HK-2 (cell line): ENCODE data around the gene SORL1.
"Not testable (repeated sequence)": the region's sequence is repeated elsewhere in the genome, so short reads cannot be mapped to it uniquely, and the experiment has no call there.

ENCODE experiments used
- DNase-seq: peaks from one replicate; pipeline ENCODE4 v3.0.0-alpha.2; 2018; ENCODE audit not compliant: unreplicated experiment

The SORL1 gene

DNA sequence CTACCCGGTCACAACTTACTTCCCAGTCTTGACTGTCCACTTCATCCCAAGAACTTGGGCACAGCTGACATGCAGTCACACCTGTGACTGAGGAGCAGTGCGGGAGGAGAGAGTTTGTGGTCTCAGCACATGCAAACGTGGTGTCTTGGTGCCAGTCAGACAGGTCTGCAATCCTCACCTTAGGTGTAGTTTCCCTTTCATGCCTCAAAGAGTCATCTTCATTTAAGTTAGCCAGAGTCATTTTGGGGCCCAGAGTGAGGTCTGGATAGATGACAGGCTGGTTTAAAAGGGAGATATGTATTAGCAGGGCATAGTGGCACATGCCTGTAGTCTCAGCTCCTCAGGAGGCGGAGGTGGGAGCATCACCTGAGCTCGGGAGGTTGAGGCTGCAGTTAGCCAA lies 109.1 kb downstream of the SORL1 start:
- DNase-seq = no peak

DNA sequence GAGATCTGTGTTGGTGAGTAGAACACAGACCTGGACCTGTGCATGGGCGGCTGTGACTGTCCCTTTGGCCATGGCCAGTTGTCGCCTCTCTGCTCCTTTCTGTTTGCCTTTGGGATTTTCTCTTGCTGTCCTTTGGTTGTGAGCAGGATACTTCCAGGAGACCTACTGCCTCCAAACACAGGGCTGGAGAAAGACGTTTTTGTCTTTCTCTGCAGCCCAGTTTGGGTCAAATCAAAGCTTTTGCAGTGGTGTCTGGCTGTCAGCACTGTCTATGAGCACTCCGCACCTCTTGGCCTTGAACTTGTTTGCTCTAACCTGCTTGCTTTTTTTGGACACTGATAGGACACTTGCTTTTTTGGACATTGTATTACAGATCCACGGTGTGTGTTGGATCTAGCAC lies 109.6 kb downstream of the SORL1 start:
- no peak for DNase-seq

GRCh38 chr11:121563003-121563402 lies 110.9 kb downstream of the SORL1 start:
- DNase-seq = no peak

DNA sequence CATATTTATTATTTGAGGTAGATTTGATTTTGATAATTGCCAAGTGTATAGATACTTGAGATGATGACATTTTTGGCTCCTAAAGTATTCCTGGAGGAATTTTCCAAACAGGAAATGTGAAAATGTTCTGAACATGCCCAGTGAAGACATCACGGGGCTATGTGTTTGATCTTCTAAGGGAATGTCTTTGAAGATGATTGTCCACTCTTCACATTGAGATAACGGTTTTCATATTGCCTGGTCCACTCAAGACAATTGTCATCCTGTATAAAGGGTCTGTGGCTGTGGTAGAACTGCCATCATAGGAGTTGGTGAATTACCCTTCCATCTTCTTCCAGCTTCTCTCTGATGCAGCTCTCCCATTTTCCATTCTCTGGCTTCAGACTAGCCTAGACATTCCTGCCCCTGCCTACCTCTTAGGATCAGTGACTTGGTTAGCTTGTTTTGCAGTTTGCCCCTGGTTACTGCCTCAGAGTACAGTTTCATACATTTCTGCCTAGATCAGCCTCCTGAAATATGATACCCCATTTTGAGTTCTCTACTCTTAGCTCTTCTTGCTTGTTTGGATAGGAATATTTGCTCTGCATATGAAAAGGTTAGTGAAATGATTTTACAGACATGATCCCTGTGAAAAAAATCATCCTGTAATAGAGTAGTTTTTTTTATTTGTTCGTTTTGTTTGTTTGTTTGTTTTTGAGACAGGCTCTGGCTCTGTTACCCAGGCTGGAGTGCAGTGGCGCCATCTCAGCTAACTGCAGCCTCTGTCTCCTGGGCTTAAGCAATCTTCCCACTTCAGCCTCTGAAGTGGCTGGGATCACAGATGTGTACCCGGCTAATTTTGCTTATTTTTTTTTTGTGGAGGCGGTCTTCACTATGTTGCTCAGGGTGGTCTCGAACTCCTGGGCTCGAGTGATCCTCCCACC lies 112.0 kb downstream of the SORL1 start:
- no peak for DNase-seq

DNA sequence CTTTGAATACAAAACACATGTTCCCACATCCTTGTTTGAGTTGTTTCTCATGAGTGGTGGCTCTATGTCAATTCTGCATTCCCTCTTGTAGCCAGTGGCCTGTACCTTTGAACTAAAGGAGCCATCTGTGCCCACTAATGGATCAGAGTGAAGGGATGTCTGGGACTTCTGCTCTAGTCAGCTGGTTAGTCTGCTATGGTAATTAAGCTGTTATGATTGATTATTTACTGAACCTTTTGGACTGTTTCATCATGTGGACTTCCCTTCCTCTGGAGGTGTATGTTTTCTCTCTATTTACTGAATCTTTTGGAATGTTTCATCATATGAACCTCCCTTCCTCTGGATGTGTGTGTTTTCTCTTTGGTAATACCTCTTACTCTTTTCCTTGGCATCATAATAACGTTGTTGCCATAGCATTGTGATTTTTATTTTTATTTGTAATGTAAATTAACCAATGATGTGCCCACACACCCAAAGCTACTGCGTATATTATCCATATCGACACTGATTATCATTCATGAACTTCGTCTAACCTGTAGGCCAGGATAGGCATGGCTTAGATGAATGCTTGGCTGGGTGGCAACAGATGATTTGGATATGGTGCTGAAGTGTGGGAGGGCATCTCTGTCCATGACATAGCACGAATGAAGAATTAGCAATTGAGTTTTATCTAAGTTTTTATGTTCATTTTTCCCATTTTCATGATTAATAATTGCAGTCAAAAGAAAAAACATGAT lies 113.0 kb downstream of the SORL1 start:
- no peak for DNase-seq

DNA sequence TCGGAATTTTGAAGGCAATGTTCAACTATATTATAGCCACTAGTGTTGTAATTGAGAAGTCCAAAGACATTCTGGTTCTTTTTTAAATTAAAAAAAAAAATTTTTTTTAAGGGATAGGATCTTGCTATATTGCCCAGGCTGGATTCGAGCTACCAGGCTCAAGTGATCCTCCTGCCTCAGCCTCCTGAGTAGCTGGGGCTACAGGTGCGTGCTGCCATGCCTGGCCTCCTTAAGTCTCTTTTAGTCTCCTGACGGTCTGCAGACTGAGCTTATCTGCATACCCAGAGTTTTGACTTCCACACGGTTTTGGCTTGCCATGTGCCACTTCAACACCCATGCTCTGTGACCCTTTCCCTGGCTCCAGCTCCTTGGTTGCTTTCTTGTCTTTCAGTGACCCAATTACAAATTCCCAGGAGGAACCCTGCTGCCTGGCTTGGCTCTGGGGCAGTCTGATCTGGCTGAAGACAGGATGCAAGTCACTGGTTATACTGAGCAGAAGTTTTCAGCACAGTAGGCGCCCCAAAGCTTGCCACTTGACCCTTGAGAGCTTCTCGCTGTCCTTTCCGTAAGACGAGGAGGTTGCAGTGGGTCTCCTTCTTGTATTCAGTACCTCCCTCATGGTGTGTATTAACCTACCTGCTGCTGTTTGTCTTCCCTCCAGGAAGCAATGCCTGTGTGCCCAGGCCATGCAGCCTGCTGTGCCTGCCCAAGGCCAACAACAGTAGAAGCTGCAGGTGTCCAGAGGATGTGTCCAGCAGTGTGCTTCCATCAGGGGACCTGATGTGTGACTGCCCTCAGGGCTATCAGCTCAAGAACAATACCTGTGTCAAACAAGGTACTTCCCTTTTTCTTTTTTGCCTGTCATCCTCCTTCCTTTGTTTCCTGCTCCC lies 114.4 kb downstream of the SORL1 start:
- no peak for DNase-seq

GRCh38 chr11:121567995-121568394 lies 115.9 kb downstream of the SORL1 start:
- DNase-seq = no peak

GRCh38 chr11:121569332-121570299 lies 117.5 kb downstream of the SORL1 start:
- not testable (repeated sequence) for DNase-seq

DNA sequence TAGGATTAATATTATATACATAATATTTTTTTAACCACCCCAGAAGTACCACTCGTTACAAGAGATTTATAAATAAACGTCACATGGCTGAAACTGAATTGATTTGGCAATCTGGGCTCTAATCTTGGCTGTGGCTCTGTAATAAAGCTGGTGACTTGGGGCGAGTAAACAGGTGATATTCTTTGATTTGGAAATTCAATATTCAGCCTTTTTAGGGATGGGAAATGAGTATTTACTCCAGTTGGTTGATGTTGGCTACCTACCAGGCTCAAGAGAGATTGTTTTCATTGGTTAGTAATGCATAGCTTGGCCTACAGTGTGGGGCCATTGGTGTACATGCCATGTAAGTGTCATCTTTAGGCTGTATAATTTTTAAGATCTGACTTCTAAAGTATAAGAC lies 118.3 kb downstream of the SORL1 start:
- DNase-seq = no peak

DNA sequence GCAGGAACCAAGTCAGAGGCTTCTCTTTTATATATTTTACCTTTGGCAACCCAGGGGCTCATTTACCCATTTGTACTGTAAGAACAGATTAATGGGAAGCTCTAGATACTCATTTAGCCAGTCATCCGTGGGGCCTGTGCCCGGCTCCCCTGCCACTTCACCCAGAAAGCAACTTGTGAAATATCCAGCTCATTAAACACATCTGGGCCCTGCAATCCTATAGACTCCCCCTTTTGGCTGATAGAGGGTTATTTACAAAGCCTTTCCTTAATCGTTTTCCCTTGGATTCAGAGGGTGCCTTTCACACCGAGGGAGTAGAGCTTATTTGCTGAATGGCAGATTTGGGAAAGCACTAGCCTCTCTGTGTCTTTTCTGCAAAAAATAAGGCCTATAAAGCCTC lies 119.4 kb downstream of the SORL1 start:
- no peak for DNase-seq

- DNase-seq = no peak
These were observed 120.5 kb downstream of the SORL1 start for GRCh38 chr11:121572571-121573059.

- DNase-seq = no peak
These were observed 122.7 kb downstream of the SORL1 start for GRCh38 chr11:121574801-121575200.

DNA sequence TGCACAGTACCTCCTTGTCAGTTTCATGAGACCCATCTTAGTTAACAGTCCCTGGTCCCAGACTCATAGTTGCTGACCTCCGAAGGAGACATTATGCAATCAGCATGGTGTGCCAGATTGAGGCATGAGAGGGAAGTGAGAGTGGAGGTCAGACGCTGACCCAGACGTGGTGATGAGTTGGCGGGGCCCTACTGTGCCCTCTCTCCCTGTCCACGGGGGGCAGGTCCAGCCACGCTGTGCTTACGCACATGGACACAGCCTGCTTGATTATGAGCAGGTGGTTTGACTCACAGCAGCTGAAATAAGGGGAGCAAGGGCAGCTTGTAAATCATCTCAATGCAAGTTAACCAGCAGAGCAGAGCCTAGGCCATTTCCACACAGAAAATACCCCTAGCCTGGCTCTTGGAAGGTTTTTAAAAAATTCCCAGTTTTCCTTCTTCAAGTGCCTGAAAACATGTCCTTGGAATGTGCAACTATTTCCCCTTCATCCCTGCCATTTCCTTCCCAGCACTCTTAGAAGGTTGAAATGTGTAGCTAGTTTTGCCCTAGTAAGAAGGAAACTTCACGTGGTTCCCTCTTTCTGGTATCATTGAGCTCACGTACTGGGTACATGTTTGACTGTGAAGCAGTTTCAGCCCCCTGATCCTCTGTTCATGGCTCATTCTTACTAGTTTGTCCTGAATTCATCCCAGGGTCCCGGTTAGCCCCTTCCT lies 123.3 kb downstream of the SORL1 start:
- no peak for DNase-seq

- DNase-seq = no peak
These were observed 123.8 kb downstream of the SORL1 start for GRCh38 chr11:121575963-121576290.

GRCh38 chr11:121576531-121576930 lies 124.4 kb downstream of the SORL1 start:
- DNase-seq = no peak

DNA sequence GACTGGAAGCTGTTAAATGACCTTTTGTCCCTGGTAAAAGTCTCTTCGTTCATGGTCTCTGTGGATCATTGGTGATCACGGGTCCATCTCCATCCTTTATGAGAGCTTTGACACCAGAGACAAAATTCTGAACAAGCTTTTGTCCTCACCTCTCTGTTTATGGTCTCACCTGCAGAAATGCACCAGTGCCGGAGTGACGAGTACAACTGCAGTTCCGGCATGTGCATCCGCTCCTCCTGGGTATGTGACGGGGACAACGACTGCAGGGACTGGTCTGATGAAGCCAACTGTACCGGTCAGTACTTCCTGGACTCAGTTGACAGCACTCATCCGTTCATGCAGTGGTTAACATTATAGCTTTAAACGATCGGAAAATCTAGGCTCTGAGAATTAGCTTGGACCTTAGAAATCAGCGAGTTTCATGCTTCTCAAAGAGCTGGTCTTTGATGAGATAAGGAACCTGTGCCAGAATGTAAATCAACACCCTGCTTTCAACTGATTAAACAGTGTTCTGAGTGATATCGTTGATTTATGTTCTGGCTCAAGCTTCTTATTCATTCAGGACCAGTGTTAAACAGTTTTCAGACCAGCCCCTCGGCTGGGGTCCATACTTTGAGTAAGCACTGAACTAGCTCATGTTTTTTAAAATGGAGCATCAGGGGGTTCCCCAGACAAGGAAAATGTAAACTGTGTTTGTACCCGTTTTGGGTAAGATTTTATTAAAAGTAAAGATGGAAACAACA lies 125.2 kb downstream of the SORL1 start:
- DNase-seq = no peak

DNA sequence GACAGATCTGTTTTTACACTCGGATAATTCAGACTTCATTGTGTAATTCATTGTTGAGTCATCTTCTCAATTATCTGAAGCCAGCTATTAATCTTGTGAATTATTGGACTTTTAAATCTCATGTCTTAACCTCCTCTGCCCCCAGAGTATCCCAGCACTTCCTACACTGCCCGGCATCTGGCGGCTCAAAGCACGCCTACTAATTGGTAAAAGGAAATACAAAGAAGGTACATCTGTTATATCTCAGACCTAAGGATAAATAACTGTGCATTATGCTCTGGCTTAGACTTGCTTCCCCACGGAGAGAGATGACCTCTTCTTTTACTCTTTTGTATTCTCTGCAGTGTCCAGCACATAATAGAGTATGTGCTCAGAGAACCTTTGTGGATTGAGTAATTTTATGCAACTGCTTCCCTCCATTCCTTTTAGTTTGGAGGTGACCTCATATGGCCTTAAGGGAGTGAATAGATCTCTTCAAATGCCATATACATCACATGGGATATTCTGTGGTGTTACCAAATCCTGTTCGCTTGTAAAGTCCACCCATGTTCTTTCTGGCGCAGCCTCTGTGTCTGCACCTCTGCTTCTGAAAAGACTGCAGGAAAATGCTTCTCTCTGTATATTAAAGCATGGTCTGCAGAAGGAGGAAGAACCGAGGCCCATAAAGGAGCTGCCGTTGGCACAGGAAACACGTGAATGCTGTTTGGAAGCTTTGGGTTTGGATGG lies 126.3 kb downstream of the SORL1 start:
- no peak for DNase-seq

- no peak for DNase-seq
These were observed 128.0 kb downstream of the SORL1 start for GRCh38 chr11:121580154-121580553.

- DNase-seq = no peak
These were observed 129.5 kb downstream of the SORL1 start for GRCh38 chr11:121581607-121582006.
